Astrocyte of the cerebellum (primary cell): ENCODE results near the gene TMEM147.

ENCODE experiments used
- DNase-seq: peaks from one replicate; pipeline ENCODE4 v3.0.0-alpha.2; 2011; ENCODE audit warnings: low read depth
- H3K4me3 ChIP-seq: 2 replicates; pipeline ENCODE4 v1.5.1; 2011; ENCODE audit warnings: mild to moderate bottlenecking, low read depth, low read length, moderate library complexity
- in situ Hi-C: cut with HindIII; loops from 2 replicates; pipeline ENCODE4 v1.10.0; 2017; ENCODE audit warnings: low sequenced_read_pairs
- TF ChIP-seq, protein P1 (sequence below): IDR thresholded peaks from 2 replicates; pipeline ENCODE4 v1.5.1; 2012; ENCODE audit warnings: low read length, low read depth, moderate library complexity, mild to moderate bottlenecking; ENCODE audit errors: missing control alignments

TMEM147 gene

DNA sequence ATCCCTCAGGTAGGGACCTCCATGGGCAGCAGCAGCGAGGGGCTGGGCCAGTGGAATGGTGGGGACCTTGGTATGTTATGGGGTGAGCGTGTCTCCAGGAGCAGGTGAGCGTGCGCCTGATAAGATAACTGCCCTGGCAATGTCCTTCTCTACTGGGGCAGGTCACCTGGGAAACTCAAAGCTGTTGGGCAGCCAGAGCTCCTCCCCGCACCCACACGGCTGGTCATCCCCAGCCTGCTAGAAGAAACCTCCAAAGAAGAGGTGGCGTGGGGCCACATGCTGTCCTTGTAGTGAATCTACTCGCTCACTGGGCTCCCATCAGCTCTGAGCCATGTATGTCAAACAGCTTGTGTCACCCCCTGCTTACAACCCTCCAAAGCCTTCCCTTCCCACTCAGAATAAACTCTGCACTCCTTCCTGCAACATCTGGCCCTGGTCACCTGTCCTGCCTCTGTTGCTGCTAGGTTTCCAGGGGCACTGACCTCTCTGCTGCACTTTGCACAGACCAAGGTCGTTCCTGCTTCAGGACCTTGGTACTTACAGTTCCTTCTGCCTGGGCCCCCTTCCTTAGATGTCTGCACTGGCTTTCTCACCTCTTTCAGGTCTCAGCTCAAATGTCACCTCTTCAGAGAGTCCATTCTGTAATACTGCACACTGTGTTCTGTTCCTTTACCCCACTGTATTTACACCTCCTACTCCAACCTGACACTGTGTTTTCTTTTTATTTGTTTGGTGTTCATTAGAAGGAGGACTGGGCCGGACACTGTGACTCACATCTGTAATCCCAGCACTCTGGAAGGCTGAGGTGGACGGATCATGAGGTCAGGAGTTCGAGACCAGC is 19.8 kb downstream of the TMEM147 start:
- H3K4me3 ChIP-seq, result no peak overlapping the region
- in situ Hi-C loops, result no loop called here
- TF ChIP-seq, protein P1, sequence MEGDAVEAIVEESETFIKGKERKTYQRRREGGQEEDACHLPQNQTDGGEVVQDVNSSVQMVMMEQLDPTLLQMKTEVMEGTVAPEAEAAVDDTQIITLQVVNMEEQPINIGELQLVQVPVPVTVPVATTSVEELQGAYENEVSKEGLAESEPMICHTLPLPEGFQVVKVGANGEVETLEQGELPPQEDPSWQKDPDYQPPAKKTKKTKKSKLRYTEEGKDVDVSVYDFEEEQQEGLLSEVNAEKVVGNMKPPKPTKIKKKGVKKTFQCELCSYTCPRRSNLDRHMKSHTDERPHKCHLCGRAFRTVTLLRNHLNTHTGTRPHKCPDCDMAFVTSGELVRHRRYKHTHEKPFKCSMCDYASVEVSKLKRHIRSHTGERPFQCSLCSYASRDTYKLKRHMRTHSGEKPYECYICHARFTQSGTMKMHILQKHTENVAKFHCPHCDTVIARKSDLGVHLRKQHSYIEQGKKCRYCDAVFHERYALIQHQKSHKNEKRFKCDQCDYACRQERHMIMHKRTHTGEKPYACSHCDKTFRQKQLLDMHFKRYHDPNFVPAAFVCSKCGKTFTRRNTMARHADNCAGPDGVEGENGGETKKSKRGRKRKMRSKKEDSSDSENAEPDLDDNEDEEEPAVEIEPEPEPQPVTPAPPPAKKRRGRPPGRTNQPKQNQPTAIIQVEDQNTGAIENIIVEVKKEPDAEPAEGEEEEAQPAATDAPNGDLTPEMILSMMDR, result no peak
- DNase-seq, result no peak

GRCh38 chr19:35566738-35567137 is 21.3 kb downstream of the TMEM147 start:
- in situ Hi-C loops, result no loop called here
- DNase-seq, result no peak
- TF ChIP-seq, protein P1, result no peak
- no peak overlapping the region for H3K4me3 ChIP-seq

- no peak overlapping the region for H3K4me3 ChIP-seq
- TF ChIP-seq, protein P1, result no peak
- in situ Hi-C loops, result no loop called here
- no peak for DNase-seq
These were observed 23.9 kb downstream of the TMEM147 start for GRCh38 chr19:35569281-35569781.

DNA sequence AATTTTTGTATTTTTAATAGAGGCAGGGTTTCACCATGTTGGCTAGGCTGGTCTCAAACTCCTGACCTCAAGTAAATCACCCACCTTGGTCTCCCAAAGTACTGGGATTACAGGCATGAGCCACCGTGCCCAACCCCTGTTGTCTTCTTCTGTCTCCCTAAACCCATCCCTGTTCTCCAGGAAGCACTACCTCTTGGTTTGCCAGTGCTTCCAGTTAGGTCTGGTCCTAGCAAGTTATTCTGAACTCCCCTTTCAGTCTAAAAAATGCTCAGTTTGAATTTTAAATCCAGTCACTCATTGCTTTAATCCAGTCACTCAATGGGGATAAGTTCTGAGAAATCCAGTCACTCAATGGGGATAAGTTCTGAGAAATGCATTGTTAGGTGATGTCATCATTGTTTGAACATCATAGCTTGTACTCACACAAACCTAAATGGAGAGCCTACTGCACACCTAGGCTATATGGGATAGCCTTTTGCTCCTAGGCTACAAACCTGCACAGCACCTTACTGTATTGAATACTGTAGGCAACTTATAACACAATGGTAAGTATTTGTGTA is 26.1 kb downstream of the TMEM147 start:
- TF ChIP-seq, protein P1, result no peak
- in situ Hi-C loops, result no loop called here
- no peak for DNase-seq
- H3K4me3 ChIP-seq, result no peak overlapping the region

DNA sequence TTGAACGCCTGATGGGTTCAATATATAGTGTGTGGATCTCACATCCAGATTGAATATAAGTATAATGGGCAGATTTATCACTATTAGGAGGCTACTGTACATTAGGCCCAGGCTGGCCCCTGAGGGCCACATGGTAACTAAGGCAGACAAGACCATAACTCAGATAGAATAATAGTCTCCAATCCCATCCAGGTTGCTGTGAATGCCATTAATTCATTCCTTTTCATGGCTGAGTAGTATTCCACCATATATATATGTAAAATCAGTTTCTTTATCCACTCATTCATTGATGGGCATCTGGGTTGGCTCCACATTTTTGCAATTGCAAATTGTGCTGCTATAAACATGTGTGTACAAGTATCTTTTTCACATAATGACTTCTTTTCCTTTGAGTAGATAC is 32.5 kb downstream of the TMEM147 start:
- in situ Hi-C loops, result no loop called here
- no peak for DNase-seq
- no peak overlapping the region for H3K4me3 ChIP-seq
- TF ChIP-seq, protein P1, result no peak

DNA sequence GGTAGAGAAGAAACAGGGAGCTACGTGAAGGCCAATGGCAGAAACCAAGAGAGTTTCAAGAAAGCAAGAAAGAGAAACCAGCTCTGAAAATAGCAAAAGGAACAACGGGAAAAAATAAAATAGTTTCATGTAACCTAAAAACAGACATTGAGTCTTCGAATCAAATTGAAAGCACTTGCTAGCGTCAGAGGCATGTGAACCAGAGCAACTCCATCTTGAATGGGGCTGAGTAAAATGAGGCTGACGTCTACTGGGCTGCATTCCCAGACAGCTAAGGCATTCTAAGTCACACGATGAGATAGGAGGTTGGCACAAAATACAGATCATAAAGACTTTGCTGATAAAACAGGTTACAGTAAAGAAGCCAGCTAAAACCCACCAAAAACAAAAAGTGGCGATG is 33.3 kb downstream of the TMEM147 start:
- no peak for DNase-seq
- in situ Hi-C loops, result no loop called here
- H3K4me3 ChIP-seq, result no peak overlapping the region
- TF ChIP-seq, protein P1, result no peak
